HFFc6 (cell line): ENCODE results near the gene CDH11. TPM values are rescaled to one million over a fixed set of nuclear protein-coding genes. Genes with fewer than 3 reads are reported as not detected.

Source experiments
- DNase-seq: peaks from one replicate; pipeline ENCODE4 v3.0.0-alpha.2; 2018
- H3K27ac Mint-ChIP-seq: 2 replicates; pipeline ENCODE4 v1.8.0; 2020; ENCODE audit warnings: mild to moderate bottlenecking, mixed read lengths
- H3K27me3 Mint-ChIP-seq: 2 replicates; pipeline ENCODE4 v1.8.0; 2021; ENCODE audit warnings: mild to moderate bottlenecking, moderate library complexity, mixed read lengths; ENCODE audit not compliant: insufficient read depth
- H3K36me3 Mint-ChIP-seq: 2 replicates; pipeline ENCODE4 v1.8.0; 2021; ENCODE audit warnings: low read depth, mixed read lengths
- H3K4me1 Mint-ChIP-seq: 2 replicates; pipeline ENCODE4 v1.8.0; 2020; ENCODE audit warnings: low read depth, mixed read lengths
- H3K4me3 Mint-ChIP-seq: 2 replicates; pipeline ENCODE4 v1.8.0; 2020; ENCODE audit warnings: mild to moderate bottlenecking, moderate library complexity, mixed read lengths
- H3K9me3 Mint-ChIP-seq: 2 replicates; pipeline ENCODE4 v1.8.0; 2020; ENCODE audit warnings: mild to moderate bottlenecking, mixed read lengths
- total RNA-seq, 6 experiments: library from RNA; stranded (reverse); fragmentation: NEBNext Ultra II Directional; extraction: Animal tissue kit (Norgen Biotek cat#: 25700); gene quantifications; 2 replicates in 1 of 6; 3 replicates in 5 of 6; pipeline ENCODE4 v1.2.3, GENCODE V29; 2021
- TF ChIP-seq, protein P1 (sequence below): fragments of 200-600 bp; sonication (generic); IDR thresholded peaks from 2 replicates; pipeline ENCODE4 v1.5.0; 2021; ENCODE audit warnings: antibody characterized with exemption, mild to moderate bottlenecking

CDH11 gene
- total RNA-seq, 6 experiments from 2014 or later: 507 to 539 (median 527) TPM

DNA sequence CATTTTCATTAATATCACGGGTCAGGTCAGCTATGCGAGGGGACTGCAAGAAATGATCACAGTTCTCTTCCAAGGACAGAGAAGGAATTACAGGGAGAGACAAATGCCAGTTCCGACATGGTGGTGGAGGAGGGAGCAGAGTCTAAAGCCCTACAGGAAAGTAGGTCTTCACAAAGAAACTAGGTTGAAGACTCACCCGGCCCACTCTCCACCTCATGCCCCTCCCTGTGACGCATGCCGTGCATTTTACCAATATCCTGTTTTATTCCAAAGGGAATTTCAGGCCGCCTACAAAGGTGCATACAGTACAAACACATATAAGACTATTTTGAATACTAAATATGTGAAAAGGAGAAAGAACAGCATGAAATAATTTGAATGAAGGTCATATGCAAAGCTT lies 56.8 kb downstream of the CDH11 start:
- H3K27ac Mint-ChIP-seq: peak overlapping the region; percentile 26; the same call in 1 of the 2 replicates
- no peak for DNase-seq
- TF ChIP-seq, protein P1, sequence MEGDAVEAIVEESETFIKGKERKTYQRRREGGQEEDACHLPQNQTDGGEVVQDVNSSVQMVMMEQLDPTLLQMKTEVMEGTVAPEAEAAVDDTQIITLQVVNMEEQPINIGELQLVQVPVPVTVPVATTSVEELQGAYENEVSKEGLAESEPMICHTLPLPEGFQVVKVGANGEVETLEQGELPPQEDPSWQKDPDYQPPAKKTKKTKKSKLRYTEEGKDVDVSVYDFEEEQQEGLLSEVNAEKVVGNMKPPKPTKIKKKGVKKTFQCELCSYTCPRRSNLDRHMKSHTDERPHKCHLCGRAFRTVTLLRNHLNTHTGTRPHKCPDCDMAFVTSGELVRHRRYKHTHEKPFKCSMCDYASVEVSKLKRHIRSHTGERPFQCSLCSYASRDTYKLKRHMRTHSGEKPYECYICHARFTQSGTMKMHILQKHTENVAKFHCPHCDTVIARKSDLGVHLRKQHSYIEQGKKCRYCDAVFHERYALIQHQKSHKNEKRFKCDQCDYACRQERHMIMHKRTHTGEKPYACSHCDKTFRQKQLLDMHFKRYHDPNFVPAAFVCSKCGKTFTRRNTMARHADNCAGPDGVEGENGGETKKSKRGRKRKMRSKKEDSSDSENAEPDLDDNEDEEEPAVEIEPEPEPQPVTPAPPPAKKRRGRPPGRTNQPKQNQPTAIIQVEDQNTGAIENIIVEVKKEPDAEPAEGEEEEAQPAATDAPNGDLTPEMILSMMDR: no peak
- H3K9me3 Mint-ChIP-seq: no peaks in the 10 kb centered on the region
- H3K4me3 Mint-ChIP-seq: no peak overlapping the region
- H3K27me3 Mint-ChIP-seq: no peaks in the 10 kb centered on the region; the same call in 1 of the 2 replicates
- peaks cover 93% of the 10 kb centered on the region for H3K4me1 Mint-ChIP-seq
- peaks cover 17% of the 10 kb centered on the region for H3K36me3 Mint-ChIP-seq

DNA sequence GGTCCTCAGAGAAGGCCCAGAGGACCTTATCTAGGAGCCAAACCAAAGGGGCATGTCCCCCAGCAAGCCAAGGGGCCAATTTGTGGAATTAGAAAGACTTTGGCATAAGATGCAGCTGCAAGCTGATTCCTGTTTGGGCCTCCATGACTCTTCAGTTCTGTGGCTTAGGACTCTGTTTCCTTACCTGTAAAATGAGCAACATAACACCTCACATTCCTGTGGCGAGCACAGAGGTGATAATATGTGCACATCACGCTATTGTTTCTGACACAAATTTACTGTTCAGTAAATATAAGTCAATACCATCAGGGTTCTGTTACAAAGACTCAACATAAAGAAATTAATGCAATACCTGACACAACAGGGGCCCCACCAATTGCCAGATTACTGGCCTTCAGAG lies 57.7 kb downstream of the CDH11 start:
- TF ChIP-seq, protein P1: no peak
- Mint-ChIP-seq H3K4me3 (no peak overlapping the region), H3K9me3 (no peaks in the 10 kb centered on the region), H3K27me3 (no peaks in the 10 kb centered on the region; the same call in 1 of the 2 replicates), H3K36me3 (peaks cover 17% of the 10 kb centered on the region), H3K27ac (no peak overlapping the region; the same call in 1 of the 2 replicates), H3K4me1 (peaks cover 89% of the 10 kb centered on the region)
- DNase-seq: no peak

DNA sequence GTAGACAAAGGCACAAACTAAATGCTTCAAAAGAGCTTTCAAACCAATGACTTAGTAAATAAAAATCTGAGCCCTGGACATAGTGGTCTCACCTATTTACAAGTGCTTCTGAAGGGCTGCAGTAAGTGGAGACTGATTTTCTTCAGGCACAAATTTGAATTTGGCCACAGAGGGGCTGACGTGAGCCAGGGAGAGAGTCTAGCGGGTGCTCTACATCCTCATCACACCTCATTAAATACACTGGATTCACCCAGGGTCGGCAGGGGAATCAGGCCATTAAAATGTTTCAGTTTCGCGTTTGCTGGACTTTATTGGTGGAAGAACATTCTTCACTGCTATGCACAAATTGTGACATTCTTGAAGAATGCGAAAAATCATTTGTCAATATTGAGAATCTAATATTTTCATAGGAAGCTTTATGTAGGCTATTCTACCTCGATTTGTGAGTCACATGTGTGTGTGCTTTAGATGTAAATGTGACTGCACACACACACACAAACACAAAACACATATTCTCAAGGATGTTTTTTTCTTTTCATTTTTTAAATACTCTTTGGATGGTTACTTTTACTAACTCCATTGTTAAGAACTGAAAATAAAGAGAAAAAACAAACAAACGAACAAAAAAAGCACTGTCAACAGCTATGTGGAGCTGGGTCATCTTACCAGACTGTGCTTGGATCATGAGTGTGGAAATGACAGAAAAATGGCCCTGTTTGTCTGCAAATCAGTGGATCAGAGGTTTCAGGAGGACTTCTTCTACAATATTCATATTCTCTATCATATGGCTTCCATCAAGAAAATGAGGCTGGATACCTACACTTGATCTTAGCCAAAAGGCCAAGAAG lies 58.9 kb downstream of the CDH11 start:
- Mint-ChIP-seq H3K9me3 (no peaks in the 10 kb centered on the region), H3K4me3 (no peak overlapping the region), H3K27me3 (no peaks in the 10 kb centered on the region; the same call in 1 of the 2 replicates), H3K4me1 (peaks cover 78% of the 10 kb centered on the region), H3K27ac (peak overlapping the region; percentile 70; the same call in 1 of the 2 replicates), H3K36me3 (peaks cover 17% of the 10 kb centered on the region)
- TF ChIP-seq, protein P1: peak; percentile 30; the same call in 1 of the 2 replicates
- DNase-seq: peak; percentile 32

DNA sequence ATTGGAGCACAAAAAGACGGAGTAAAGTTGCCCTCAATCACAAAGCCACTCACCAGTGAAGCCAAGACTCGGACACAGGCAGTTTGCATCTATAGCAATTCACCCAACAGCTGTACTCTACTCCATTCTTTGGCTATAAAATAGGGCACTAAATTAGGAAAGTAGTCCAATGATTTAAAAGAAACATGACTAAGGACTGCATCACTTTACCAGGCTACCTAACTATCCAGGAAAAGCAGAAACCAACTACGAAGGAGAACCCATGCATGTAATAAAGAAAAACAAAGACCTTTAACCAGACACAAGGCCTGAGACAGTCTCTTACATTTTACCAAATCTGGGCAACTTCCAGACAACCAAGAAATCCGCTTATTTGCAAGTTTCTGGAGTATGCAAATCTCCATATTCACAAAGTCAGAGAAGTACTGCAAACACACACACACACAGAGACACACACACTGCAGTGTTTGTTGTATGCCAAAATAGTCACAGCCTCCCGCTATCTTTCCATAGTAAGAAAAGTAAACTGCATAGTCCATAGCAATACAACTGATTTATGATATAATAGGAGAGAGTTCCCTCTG lies 59.8 kb downstream of the CDH11 start:
- H3K4me1 Mint-ChIP-seq: peaks cover 75% of the 10 kb centered on the region
- H3K9me3 Mint-ChIP-seq: no peaks in the 10 kb centered on the region
- no peak overlapping the region for H3K4me3 Mint-ChIP-seq
- DNase-seq: no peak
- H3K36me3 Mint-ChIP-seq: peaks cover 23% of the 10 kb centered on the region
- H3K27ac Mint-ChIP-seq: peak overlapping the region; percentile 70
- TF ChIP-seq, protein P1: no peak
- H3K27me3 Mint-ChIP-seq: peaks cover under 1% of the 10 kb centered on the region

DNA sequence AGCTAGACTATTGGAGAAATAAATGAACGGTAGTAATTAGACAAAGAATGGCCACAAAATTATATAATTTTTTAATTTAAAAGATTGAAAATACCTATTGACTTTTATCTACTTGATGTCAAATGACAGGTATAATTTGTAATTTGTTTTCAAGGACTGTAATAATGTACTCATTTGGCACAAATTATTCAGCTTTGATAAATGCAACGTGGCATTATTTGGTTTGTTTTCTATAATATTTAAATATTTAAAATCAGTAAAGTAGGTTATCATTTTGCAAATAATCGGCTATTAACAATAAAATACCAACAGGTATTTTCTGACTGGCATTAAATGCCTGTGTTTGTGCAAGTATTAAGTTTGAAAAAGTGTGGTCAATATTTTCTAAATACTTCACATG lies 60.6 kb downstream of the CDH11 start:
- Mint-ChIP-seq H3K9me3 (no peaks in the 10 kb centered on the region), H3K4me1 (peaks cover 75% of the 10 kb centered on the region), H3K4me3 (no peak overlapping the region), H3K27me3 (peaks cover 1% of the 10 kb centered on the region), H3K36me3 (peaks cover 28% of the 10 kb centered on the region), H3K27ac (0 out of 2 replicates have a peak overlapping the region, but pooled peaks have one; percentile 26)
- TF ChIP-seq, protein P1: no peak
- DNase-seq: no peak
